IMR-90 (cell line): ENCODE results near the gene EIF4E1B. TPM values are rescaled to one million over a fixed set of nuclear protein-coding genes. Genes with fewer than 3 reads are reported as not detected.

Source experiments
- ATAC-seq: fragments of 200-7000 bp; cut with Tn5 transposase; 2 replicates; pipeline ENCODE4 v1.9.1; 2020; ENCODE audit warnings: low read depth, mild to moderate bottlenecking, moderate library complexity
- BruUV-seq: library from RNA; stranded (reverse); fragments of 400-500 nt; replicated peaks from 2 replicates; lab custom pipeline; 2021; lab: Mats Ljungman, UMichigan
- CTCF ChIA-PET: fragments of 300-600 bp; formaldehyde crosslinking; extraction: SDS; loops from one replicate; lab custom pipeline; 2021; ENCODE audit warnings: antibody characterized with exemption; lab: Yijun Ruan, JAX
- POLR2A ChIA-PET: fragments of 300-600 bp; sonication (Branson Sonifier 250); formaldehyde crosslinking; loops from one replicate; lab custom pipeline; 2022; ENCODE audit warnings: antibody characterized with exemption; ENCODE audit not compliant: unreplicated experiment; lab: Charles Lee
- DNase-seq: peaks from one replicate; pipeline ENCODE4 v3.0.0; 2013
- H2AFZ ChIP-seq: replicated peaks from 2 replicates; pipeline ENCODE3; 2013; ENCODE audit warnings: low read length, mild to moderate bottlenecking; ENCODE audit not compliant: poor library complexity
- H2AK5ac ChIP-seq: 2 replicates; pipeline ENCODE4 v1.6.1; 2013; ENCODE audit warnings: low read depth, low read length, inconsistent platforms
- H2AK9ac ChIP-seq: replicated peaks from 2 replicates; pipeline ENCODE3; 2013; ENCODE audit warnings: mild to moderate bottlenecking, low read depth, low read length, moderate library complexity; ENCODE audit not compliant: poor library complexity
- H2BK120ac ChIP-seq: 2 replicates; pipeline ENCODE4 v1.6.1; 2013; ENCODE audit warnings: low read depth, low read length, inconsistent platforms
- H2BK15ac ChIP-seq: 3 replicates; pipeline ENCODE4 v1.6.1; 2013; ENCODE audit warnings: low read depth, low read length, inconsistent platforms
- H2BK20ac ChIP-seq: 2 replicates; pipeline ENCODE4 v1.6.1; 2013; ENCODE audit warnings: low read depth, mild to moderate bottlenecking, inconsistent platforms, low read length, moderate library complexity
- H2BK5ac ChIP-seq: 2 replicates; pipeline ENCODE4 v1.6.1; 2013; ENCODE audit warnings: mild to moderate bottlenecking, low read depth, low read length, inconsistent platforms; ENCODE audit not compliant: poor library complexity, severe bottlenecking
- H3K14ac ChIP-seq: replicated peaks from 2 replicates; pipeline ENCODE4 v1.6.1; 2013; ENCODE audit warnings: low read depth, low read length, inconsistent platforms
- H3K18ac ChIP-seq: 2 replicates; pipeline ENCODE4 v1.6.1; 2013; ENCODE audit warnings: low read depth, low read length, control low read depth
- H3K23ac ChIP-seq: 2 replicates; pipeline ENCODE4 v1.6.1; 2013; ENCODE audit warnings: low read depth, low read length, inconsistent platforms
- H3K27ac ChIP-seq: 2 replicates; pipeline ENCODE4 v1.5.1; 2013; ENCODE audit warnings: mild to moderate bottlenecking, control low read depth, low read length; ENCODE audit not compliant: insufficient read depth
- H3K27me3 ChIP-seq: 2 replicates; pipeline ENCODE4 v1.6.1; 2013; ENCODE audit warnings: low read length; ENCODE audit not compliant: control insufficient read depth, insufficient read depth
- H3K36me3 ChIP-seq: 2 replicates; pipeline ENCODE4 v1.6.1; 2013; ENCODE audit warnings: low read length, mixed read lengths; ENCODE audit not compliant: control insufficient read depth, insufficient read depth
- H3K4ac ChIP-seq: 2 replicates; pipeline ENCODE4 v1.6.1; 2013; ENCODE audit warnings: low read depth, low read length, inconsistent platforms
- H3K4me1 ChIP-seq: 2 replicates; pipeline ENCODE4 v1.6.1; 2013; ENCODE audit warnings: low read length, mixed read lengths; ENCODE audit not compliant: control insufficient read depth, insufficient read depth
- H3K4me2 ChIP-seq: 2 replicates; pipeline ENCODE4 v1.6.1; 2013; ENCODE audit warnings: low read depth, mild to moderate bottlenecking, control low read depth, low read length, moderate library complexity
- H3K4me3 ChIP-seq: 2 replicates; pipeline ENCODE4 v1.5.1; 2013; ENCODE audit warnings: low read depth, mild to moderate bottlenecking, control low read depth, low read length, moderate library complexity; ENCODE audit not compliant: insufficient read depth
- H3K56ac ChIP-seq: 2 replicates; pipeline ENCODE4 v1.6.1; 2013; ENCODE audit warnings: low read length, inconsistent platforms; ENCODE audit not compliant: insufficient read depth; ENCODE audit errors: extremely low read depth
- H3K79me1 ChIP-seq, 2 experiments: 2 replicates each; pipeline ENCODE4 v1.6.1; 2013; ENCODE audit warnings: low read length in 2 of 2, inconsistent platforms in 1 of 2, low read depth in 1 of 2
- H3K9ac ChIP-seq: 2 replicates; pipeline ENCODE4 v1.6.1; 2013; ENCODE audit warnings: low read depth, low read length, control low read depth
- H3K9me1 ChIP-seq: 2 replicates; pipeline ENCODE4 v1.6.1; 2013; ENCODE audit warnings: low read length, inconsistent platforms; ENCODE audit not compliant: insufficient read depth
- H3K9me3 ChIP-seq: 2 replicates; pipeline ENCODE4 v1.6.1; 2013; ENCODE audit warnings: low read length; ENCODE audit not compliant: control insufficient read depth, insufficient read depth
- H4K20me1 ChIP-seq: 2 replicates; pipeline ENCODE4 v1.6.1; 2013; ENCODE audit warnings: low read length, inconsistent platforms; ENCODE audit not compliant: insufficient read depth
- H4K5ac ChIP-seq: 2 replicates; pipeline ENCODE4 v1.6.1; 2013; ENCODE audit warnings: mild to moderate bottlenecking, low read depth, low read length, control low read depth
- H4K8ac ChIP-seq, 2 experiments: 2 replicates each; pipeline ENCODE4 v1.6.1; 2013; ENCODE audit warnings: low read depth in 2 of 2, low read length in 2 of 2, control low read depth in 1 of 2, inconsistent platforms in 1 of 2
- H4K91ac ChIP-seq: 2 replicates; pipeline ENCODE4 v1.6.1; 2013; ENCODE audit warnings: low read depth, low read length, inconsistent platforms; ENCODE audit not compliant: insufficient read depth
- SMC3 ChIP-seq: fragments of 150-350 bp; IDR thresholded peaks from 2 replicates; pipeline ENCODE4 v1.6.1; 2016; ENCODE audit warnings: low read depth, mild to moderate bottlenecking, antibody characterized with exemption, low read length, moderate library complexity
- WGBS, 2 experiments: methylation state at CpG; one replicate each; pipeline versions ENCODE4 v1.1.5 to v1.1.7; 2013; ENCODE audit warnings: missing lambda C conversion rate in 2 of 2; ENCODE audit not compliant: insufficient read length in 1 of 2; ENCODE audit errors: extremely low coverage in 2 of 2; 5-methylcytosine and 5-hydroxymethylcytosine counted together
- dilution Hi-C: fragments of 300-500 bp; cut with HindIII; formaldehyde crosslinking; loops from one replicate; pipeline ENCODE4 v1.14.3; 2018; ENCODE audit warnings: low sequenced_read_pairs; ENCODE audit not compliant: unreplicated experiment
- in situ Hi-C: fragments of 300-500 bp; cut with MboI; formaldehyde crosslinking; loops from 3 replicates; pipeline ENCODE4 v1.14.3; 2019; ENCODE audit warnings: low sequenced_read_pairs, inconsistent platforms, mixed read lengths
- intact Hi-C: fragments of 100-400 bp; cut with micrococcal nuclease; formaldehyde crosslinking; loops from 2 replicates; pipeline ENCODE4 v1.10.0; 2022
- polyA plus RNA-seq, 3 experiments: library from polyadenylated mRNA; depleted of rRNA; stranded (reverse); fragments of >200 nt; gene quantifications; 2 replicates each; pipeline ENCODE4 v1.2.3, GENCODE V29; 2012; ENCODE audit warnings: low replicate concordance in 1 of 3
- total RNA-seq: library from RNA; depleted of rRNA; stranded (reverse); fragments of >200 nt; gene quantifications from 2 replicates; pipeline ENCODE4 v1.2.3, GENCODE V29; 2012

Gene EIF4E1B
- total and polyA plus RNA-seq, 2 of the 4 experiments (the other 2 are of a cell fraction): not detected

- H2BK20ac ChIP-seq: no peak overlapping the region
- H2AK5ac ChIP-seq: no peak overlapping the region
- in situ Hi-C loops: no loop called here
- H2AK9ac ChIP-seq: no peak overlapping the region
- no peak overlapping the region for H2BK120ac ChIP-seq
- H3K9me3 ChIP-seq: 0 out of 2 replicates have a peak, but pooled peaks cover 2% of the 10 kb centered on the region
- peaks cover 47% of the 10 kb centered on the region for H3K27me3 ChIP-seq
- H3K14ac ChIP-seq: no peak overlapping the region
- H3K36me3 ChIP-seq: no peaks in the 10 kb centered on the region
- CTCF ChIA-PET: no interaction called here
- no peak overlapping the region for H3K9ac ChIP-seq
- no peaks in the 10 kb centered on the region for H3K4me1 ChIP-seq
- no peak overlapping the region for H2BK15ac ChIP-seq
- WGBS, 2 experiments: 70% methylated on average over 7 of the region's 18 CpGs; no CpG with 5 or more reads in 1 of the 2 experiments
- H3K4me3 ChIP-seq: no peak overlapping the region
- H4K20me1 ChIP-seq: no peaks in the 10 kb centered on the region; the same call in 1 of the 2 replicates
- H3K27ac ChIP-seq: no peak overlapping the region
- H2AFZ ChIP-seq: no peak overlapping the region
- no peak for DNase-seq
- no peaks in the 10 kb centered on the region for H3K79me1 ChIP-seq
- dilution Hi-C loops: no loop called here
- intact Hi-C loops: no loop called here
- H4K5ac ChIP-seq: no peak overlapping the region
- H3K9me1 ChIP-seq: no peaks in the 10 kb centered on the region
- POLR2A ChIA-PET: no interaction called here
- H3K18ac ChIP-seq: no peak overlapping the region
- H3K23ac ChIP-seq: no peak overlapping the region
- no peak overlapping the region for H3K4me2 ChIP-seq
- no peak overlapping the region for H4K91ac ChIP-seq
- H2BK5ac ChIP-seq: no peak overlapping the region
- no peak overlapping the region for H3K56ac ChIP-seq
- H3K4ac ChIP-seq: no peak overlapping the region
- H4K8ac ChIP-seq: no peak overlapping the region
- ATAC-seq: no peak
- no TSS peak for BruUV-seq
- TF ChIP-seq SMC3: no peak
Observed at GRCh38 chr5:176671890-176672747, 41.6 kb downstream of the EIF4E1B start.
